Breast epithelium (tissue), 4 donors: ENCODE data around the gene NOL4L. TPM values are rescaled to one million over a fixed set of nuclear protein-coding genes. Genes with fewer than 3 reads are reported as not detected.
A peak's percentile ranks its signal among the peaks of the same experiment; 100 is the strongest.

ENCODE experiments used
- DNase-seq, 2 donors: peaks; one replicate each; pipeline ENCODE4 v3.0.0-alpha.2; 2019; ENCODE audit warnings: low spot score in 2 of 2
- H3K27ac ChIP-seq, 2 donors: fragments of 200-600 bp; sonication (generic) in 1 of 2; one replicate each; pipeline ENCODE4 v1.5.1; 2016 to 2019; ENCODE audit warnings: mild to moderate bottlenecking in 1 of 2
- H3K27me3 ChIP-seq, 2 donors: fragments of 200-600 bp; sonication (generic) in 1 of 2; one replicate each; pipeline versions ENCODE4 v1.5.1 to v1.6.0; 2017 to 2019; ENCODE audit warnings: control low read depth in 1 of 2, mild to moderate bottlenecking in 1 of 2
- H3K36me3 ChIP-seq: fragments of 200-600 bp; one replicate; pipeline ENCODE4 v1.5.1; 2019
- H3K4me1 ChIP-seq, 2 donors: fragments of 200-600 bp; sonication (generic); one replicate each; pipeline ENCODE4 v1.5.1; 2016 to 2019; ENCODE audit warnings: control low read depth in 1 of 2
- H3K4me3 ChIP-seq, 3 donors: fragments of 200-600 bp; sonication (generic); 1 replicate in 2 of 3; 2 replicates in 1 of 3; pipeline ENCODE4 v1.5.1; 2016 to 2019; ENCODE audit warnings: mild to moderate bottlenecking in 3 of 3, moderate library complexity in 2 of 3
- H3K9me3 ChIP-seq, 2 donors: fragments of 200-600 bp; sonication (generic) in 1 of 2; one replicate each; pipeline ENCODE4 v1.5.1; 2016 to 2019; ENCODE audit warnings: control low read depth in 1 of 2
- CTCF ChIP-seq, 3 donors: fragments of 450-650 bp; IDR thresholded peaks; one replicate each; pipeline ENCODE4 v1.5.1; 2016 to 2017; ENCODE audit warnings: antibody characterized with exemption in 3 of 3, mild to moderate bottlenecking in 3 of 3, moderate library complexity in 3 of 3
- POLR2A ChIP-seq: fragments of 450-650 bp; IDR thresholded peaks from one replicate; pipeline ENCODE4 v1.6.1; 2016; ENCODE audit warnings: antibody characterized with exemption, mild to moderate bottlenecking, moderate library complexity
- POLR2AphosphoS5 ChIP-seq, 3 donors: sonication (generic); formaldehyde crosslinking; IDR thresholded peaks; one replicate each; pipeline ENCODE4 v1.6.1; 2017; ENCODE audit warnings: antibody characterized with exemption in 3 of 3
- intact Hi-C: fragments of 100-400 bp; cut with DNase I; formaldehyde crosslinking; loops from one replicate; pipeline ENCODE4 v1.15.1; 2023; ENCODE audit warnings: low total_unique reads
- total RNA-seq, 3 donors: library from RNA; depleted of rRNA; stranded (reverse); fragments of >200 nt; gene quantifications; one replicate each; pipeline ENCODE4 v1.1.0, GENCODE V29; 2016

The NOL4L gene
- 10 to 100 TPM in 2 of 3 donors, 1 to 10 TPM in 1; 3.7 to 18.4 (median 15.8) TPM for total RNA-seq

DNA sequence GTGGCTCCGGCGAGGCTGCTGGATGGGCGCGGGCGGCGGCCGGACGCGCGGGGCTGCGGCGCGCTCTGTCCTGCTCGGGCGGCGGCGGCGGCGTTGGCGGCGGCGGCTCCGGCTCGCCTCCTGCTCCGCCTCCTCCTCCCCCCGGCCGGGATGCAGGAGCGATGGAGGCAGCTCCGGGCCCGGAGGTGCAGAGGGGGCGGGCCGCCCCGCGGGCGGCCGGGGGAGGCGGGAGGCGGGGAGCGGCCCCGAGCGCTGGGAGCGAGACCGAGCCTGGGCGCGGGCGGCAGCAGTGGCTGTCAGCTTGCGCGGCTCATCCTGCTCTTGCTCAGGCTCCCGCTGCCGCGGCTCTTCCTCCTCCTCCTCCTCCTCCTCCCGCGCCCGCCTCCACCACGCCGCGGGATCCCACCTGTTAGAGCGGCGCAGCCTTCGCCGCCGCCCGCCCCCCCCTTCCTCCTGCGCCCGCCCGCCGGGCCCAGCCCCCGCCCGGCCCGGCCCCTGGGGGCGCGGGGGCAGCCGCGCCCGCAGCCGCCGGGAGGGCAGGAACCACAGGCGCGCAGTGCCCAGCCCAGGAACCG, at the start of gene NOL4L:
Gene NOL4L (minus strand): TSS at position 323 of the 575 bp plus-strand sequence. CDS start 443 bp downstream, outside the sequence.
- Histone ChIP-seq H3K4me1 (peaks cover 0 to 3% of the 10 kb centered on the region in 2 donors), H3K9me3 (no peaks in the 10 kb centered on the region), H3K4me3 (peak within 1 kb of the TSS; percentile 49 to 91 (median 65)), H3K27ac (peak within 1 kb of the TSS in 1 of 2 donors; percentile 44), H3K27me3 (peaks cover 3% of the 10 kb centered on the region in 2 donors), H3K36me3 (no peaks in the 10 kb centered on the region)
- no peak for TF ChIP-seq POLR2AphosphoS5 (IDR thresholded peaks at IDR 0.05)
- TF ChIP-seq CTCF (IDR thresholded peaks at IDR 0.05) = no peak
- TF ChIP-seq POLR2A = no peak
- DNase-seq = no peak
- intact Hi-C loops = no loop called here

DNA sequence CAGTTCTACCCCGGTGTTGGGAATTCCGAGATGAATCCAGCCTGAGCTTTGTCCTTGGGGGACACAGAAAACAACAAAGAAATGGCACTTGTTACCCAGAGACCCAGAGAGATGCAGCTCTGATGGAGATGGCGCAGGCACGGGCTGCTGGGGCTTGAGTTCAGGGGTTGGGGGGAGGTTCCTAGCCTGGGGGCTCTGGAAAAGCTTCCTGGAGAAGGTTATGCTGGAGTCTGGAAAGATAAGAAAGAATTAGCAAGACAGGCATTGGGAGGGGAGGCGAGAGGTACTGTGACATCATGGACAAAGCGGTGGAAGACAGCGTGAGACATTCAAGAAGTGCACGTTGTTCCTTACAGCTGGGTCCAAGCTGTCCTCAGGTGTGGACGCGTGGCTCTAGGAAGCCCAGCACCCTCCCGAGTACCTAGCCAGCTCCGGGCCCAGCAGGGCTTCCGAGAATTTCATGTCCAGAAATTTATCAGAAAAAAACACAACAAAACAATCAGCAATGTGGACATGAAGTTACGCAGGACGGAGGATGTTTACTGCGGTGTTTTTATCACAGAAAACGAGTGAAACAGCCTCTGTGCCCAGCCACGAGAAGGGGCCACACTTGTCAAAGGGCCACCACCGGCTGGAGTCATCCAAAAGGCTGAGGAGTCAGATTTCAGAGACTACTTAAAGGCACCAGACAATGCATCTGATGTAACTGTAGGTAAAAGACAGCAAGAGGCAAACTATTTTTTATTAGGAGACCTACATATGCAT, 49.1 kb upstream of the NOL4L start:
- no peak for TF ChIP-seq POLR2AphosphoS5 (IDR thresholded peaks at IDR 0.05)
- no peak for TF ChIP-seq CTCF (IDR thresholded peaks at IDR 0.05)
- TF ChIP-seq POLR2A = no peak
- no peaks in the 10 kb centered on the region for H3K9me3 ChIP-seq
- H3K36me3 ChIP-seq = no peaks in the 10 kb centered on the region
- H3K4me3 ChIP-seq = no peak overlapping the region
- no peaks in the 10 kb centered on the region for H3K4me1 ChIP-seq
- intact Hi-C loops = no loop called here
- DNase-seq = no peak
- H3K27me3 ChIP-seq = no peaks in the 10 kb centered on the region
- no peak overlapping the region for H3K27ac ChIP-seq

DNA sequence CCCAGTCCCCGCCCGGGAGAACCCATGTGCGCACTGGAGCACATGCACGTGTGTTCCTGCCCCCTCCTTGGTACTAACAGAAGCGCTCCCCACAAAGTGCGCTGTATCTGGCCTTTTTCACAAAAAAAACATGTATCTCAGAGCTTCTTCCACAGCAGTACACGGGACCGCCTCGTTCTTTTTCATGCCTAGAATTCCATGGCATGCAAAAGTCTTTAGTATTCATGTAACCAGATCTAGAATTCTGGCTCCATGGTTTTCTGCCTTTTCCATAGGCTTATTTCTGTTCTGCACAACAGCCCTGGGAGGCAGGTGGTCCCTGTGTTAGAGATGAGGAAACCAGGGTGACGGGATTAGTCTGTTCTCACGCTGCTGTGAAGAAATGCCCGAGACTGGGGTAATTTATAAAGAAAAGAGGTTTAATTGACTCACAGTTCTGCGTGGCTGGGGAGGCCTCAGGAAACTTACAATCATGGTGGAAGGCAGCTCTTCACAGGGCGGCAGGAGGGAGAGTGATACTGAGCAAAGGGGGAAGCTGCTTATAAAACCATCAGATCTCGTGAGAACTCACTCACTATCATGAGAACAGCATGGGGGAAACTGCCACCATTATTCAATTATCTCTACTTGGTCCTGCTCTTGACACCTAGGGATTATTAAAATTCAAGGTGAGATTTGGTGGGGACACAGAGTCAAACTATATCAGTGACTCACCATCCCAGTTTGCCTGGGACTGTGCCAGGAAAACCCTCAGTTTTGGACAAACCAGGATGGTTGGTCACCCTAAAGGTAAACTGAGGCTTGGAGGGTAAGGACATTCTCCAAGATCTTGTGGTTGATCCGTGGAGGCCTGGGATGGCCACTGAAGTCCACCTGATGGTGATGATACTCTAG, 47.6 kb upstream of the NOL4L start:
- no peak for DNase-seq
- H3K27me3 ChIP-seq = no peaks in the 10 kb centered on the region
- H3K4me1 ChIP-seq = no peaks in the 10 kb centered on the region
- intact Hi-C loops = no loop called here
- H3K4me3 ChIP-seq = no peak overlapping the region
- H3K36me3 ChIP-seq = no peaks in the 10 kb centered on the region
- no peak overlapping the region for H3K27ac ChIP-seq
- TF ChIP-seq POLR2A (no peak), CTCF (IDR thresholded peaks at IDR 0.05) (no peak), POLR2AphosphoS5 (IDR thresholded peaks at IDR 0.05) (no peak)
- no peaks in the 10 kb centered on the region for H3K9me3 ChIP-seq

GRCh38 chr20:32631933-32632460, 46.9 kb upstream of the NOL4L start:
- H3K4me3 ChIP-seq = no peak overlapping the region
- peaks cover 0 to 3% of the 10 kb centered on the region in 2 donors for H3K27me3 ChIP-seq
- no peaks in the 10 kb centered on the region for H3K36me3 ChIP-seq
- TF ChIP-seq POLR2AphosphoS5 (IDR thresholded peaks at IDR 0.05) = no peak
- no peak for TF ChIP-seq POLR2A
- no peak for TF ChIP-seq CTCF (IDR thresholded peaks at IDR 0.05)
- intact Hi-C loops = no loop called here
- peaks cover 0 to 4% of the 10 kb centered on the region in 2 donors for H3K4me1 ChIP-seq
- no peaks in the 10 kb centered on the region for H3K9me3 ChIP-seq
- DNase-seq = no peak
- H3K27ac ChIP-seq = no peak overlapping the region
